H1 (cell line): Measurements from ENCODE around the gene ARHGEF16. TPM values are rescaled to one million over a fixed set of nuclear protein-coding genes. Genes with fewer than 3 reads are reported as not detected.

Source experiments
- EZH2 ChIP-seq: fragments of 200-600 bp; sonication (generic); IDR thresholded peaks from 2 replicates; pipeline ENCODE4 v1.7.1; 2012; ENCODE audit warnings: low read depth, mild to moderate bottlenecking, moderate library complexity, low read length, inconsistent platforms; ENCODE audit not compliant: severe bottlenecking
- RBBP5 ChIP-seq: IDR thresholded peaks from 2 replicates; pipeline ENCODE4 v1.7.1; 2012; ENCODE audit warnings: low read depth, mild to moderate bottlenecking, inconsistent platforms, low read length, moderate library complexity, borderline replicate concordance
- TAF7 ChIP-seq: optimal IDR thresholded peaks from 2 replicates; pipeline ENCODE3; 2011; ENCODE audit warnings: low read depth, mild to moderate bottlenecking, inconsistent platforms, low read length, moderate library complexity, borderline replicate concordance
- polyA plus RNA-seq, 7 experiments: library from polyadenylated mRNA; depleted of rRNA in 3 of 7; stranded (reverse) in 5 of 7; unstranded in 2 of 7; fragments of >200 nt in 5 of 7; fragments of 200-250 nt in 2 of 7; gene quantifications; 1 replicate in 5 of 7; 2 replicates in 1 of 7; 4 replicates in 1 of 7; pipeline versions ENCODE4 v1.2.1 to v1.2.3, GENCODE V29; 2011 to 2013; ENCODE audit warnings: missing spikeins in 2 of 7, mixed read lengths in 2 of 7
- total RNA-seq: library from RNA; stranded (reverse); fragmentation: NEBNext Ultra II Directional; extraction: Animal tissue kit (Norgen Biotek cat#: 25700); gene quantifications from 2 replicates; pipeline ENCODE4 v1.2.1, GENCODE V29; 2021

ARHGEF16 gene
- total and polyA plus RNA-seq, 2 of the 8 experiments (the other 6 are each of a cell fraction or from before 2014, with no cell fraction given), result 18.3 to 20.7 TPM

GRCh38 chr1:3507636-3508275, 53.3 kb downstream of the ARHGEF16 start (continued):
- no peak for TF ChIP-seq RBBP5
- no peak for TF ChIP-seq EZH2
- TF ChIP-seq TAF7, result no peak
